HG02970 (cell line): Measurements from ENCODE around the gene ABCC3.

Experiments used
- ATAC-seq: cut with Tn5 transposase; IDR thresholded peaks from one replicate; pipeline ENCODE4 v1.9.1; 2021; ENCODE audit warnings: mild to moderate bottlenecking, moderate library complexity, moderate number of reproducible peaks; ENCODE audit not compliant: unreplicated experiment, low FRiP score

Gene ABCC3

GRCh38 chr17:50634224-50634914 lies at the start of gene ABCC3:
Gene ABCC3, plus strand, starts transcription at chr17:50634881. Its CDS starts 56 bp downstream, at chr17:50634937.
- ATAC-seq: no peak

- no peak for ATAC-seq
These were observed 49.3 kb upstream of the ABCC3 start for GRCh38 chr17:50585346-50585745.

GRCh38 chr17:50585891-50586290 lies 48.8 kb upstream of the ABCC3 start:
- no peak for ATAC-seq

GRCh38 chr17:50586421-50587247 lies 48.0 kb upstream of the ABCC3 start:
- ATAC-seq: no peak

- no peak for ATAC-seq
These were observed 47.1 kb upstream of the ABCC3 start for GRCh38 chr17:50587571-50587970.

GRCh38 chr17:50588391-50589049 lies 46.2 kb upstream of the ABCC3 start:
- ATAC-seq: no peak

- ATAC-seq: no peak
These were observed 45.5 kb upstream of the ABCC3 start for GRCh38 chr17:50589095-50589705.

GRCh38 chr17:50590946-50591737 lies 43.5 kb upstream of the ABCC3 start:
- ATAC-seq: no peak

- ATAC-seq: no peak
These were observed 41.4 kb upstream of the ABCC3 start for GRCh38 chr17:50593321-50593720.

GRCh38 chr17:50594128-50594823 lies 40.4 kb upstream of the ABCC3 start:
- ATAC-seq: no peak

GRCh38 chr17:50594892-50595291 lies 39.8 kb upstream of the ABCC3 start:
- ATAC-seq: no peak

GRCh38 chr17:50596191-50597037 lies 38.3 kb upstream of the ABCC3 start:
- ATAC-seq: no peak

- ATAC-seq: no peak
These were observed 36.2 kb upstream of the ABCC3 start for GRCh38 chr17:50598487-50598886.

- no peak for ATAC-seq
These were observed 35.1 kb upstream of the ABCC3 start for GRCh38 chr17:50599606-50600005.

- no peak for ATAC-seq
These were observed 32.8 kb upstream of the ABCC3 start for GRCh38 chr17:50601823-50602375.

GRCh38 chr17:50602836-50603235 lies 31.8 kb upstream of the ABCC3 start:
- no peak for ATAC-seq

- no peak for ATAC-seq
These were observed 31.3 kb upstream of the ABCC3 start for GRCh38 chr17:50603340-50603739.

GRCh38 chr17:50604513-50604912 lies 30.2 kb upstream of the ABCC3 start:
- no peak for ATAC-seq
